GM06990 (cell line): ENCODE results near the gene BCORL1.

Experiments
- DNase-seq: peaks from one replicate; pipeline ENCODE4 v3.0.0-alpha.2; 2011; ENCODE audit not compliant: insufficient read length; ENCODE audit errors: extremely low read depth
- H3K27me3 ChIP-seq: replicated peaks from 2 replicates; pipeline ENCODE4 v1.6.0; 2011; ENCODE audit warnings: low read length; ENCODE audit not compliant: control insufficient read depth, insufficient read depth
- H3K36me3 ChIP-seq: 2 replicates; pipeline ENCODE4 v1.5.1; 2011; ENCODE audit warnings: low read length; ENCODE audit not compliant: control insufficient read depth, insufficient read depth
- H3K4me3 ChIP-seq: replicated peaks from 2 replicates; pipeline ENCODE4 v1.5.1; 2011; ENCODE audit warnings: low read depth, mild to moderate bottlenecking, control low read depth, low read length
- TF ChIP-seq, protein P1 (sequence below): IDR thresholded peaks from 2 replicates; pipeline ENCODE4 v1.5.1; 2011; ENCODE audit warnings: low read length, control low read depth, mild to moderate bottlenecking, inconsistent platforms; ENCODE audit not compliant: insufficient read depth, poor library complexity, severe bottlenecking

Gene BCORL1

DNA sequence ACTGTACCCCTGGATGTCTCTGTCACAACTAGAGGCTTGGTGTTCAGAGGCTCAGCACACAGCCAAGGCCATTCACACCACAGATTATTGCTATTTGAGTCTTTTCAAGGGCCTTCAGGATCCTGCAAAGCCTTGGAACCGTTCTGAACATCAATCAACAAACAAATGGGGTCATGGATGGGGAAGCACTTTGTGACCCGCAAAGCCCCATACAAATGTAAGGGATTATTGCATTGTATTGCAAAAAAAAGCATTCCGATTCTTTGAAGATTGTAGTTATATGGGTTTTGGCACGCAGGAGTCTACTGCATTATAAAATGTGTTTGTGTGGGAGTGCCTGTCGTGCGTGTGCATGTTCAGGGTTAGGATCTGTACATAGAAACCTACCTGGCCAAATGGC, 17.3 kb upstream of the BCORL1 start:
- H3K27me3 ChIP-seq: no peaks in the 10 kb centered on the region
- no peak for DNase-seq
- no peak overlapping the region for H3K4me3 ChIP-seq
- no peaks in the 10 kb centered on the region for H3K36me3 ChIP-seq
- TF ChIP-seq, protein P1, sequence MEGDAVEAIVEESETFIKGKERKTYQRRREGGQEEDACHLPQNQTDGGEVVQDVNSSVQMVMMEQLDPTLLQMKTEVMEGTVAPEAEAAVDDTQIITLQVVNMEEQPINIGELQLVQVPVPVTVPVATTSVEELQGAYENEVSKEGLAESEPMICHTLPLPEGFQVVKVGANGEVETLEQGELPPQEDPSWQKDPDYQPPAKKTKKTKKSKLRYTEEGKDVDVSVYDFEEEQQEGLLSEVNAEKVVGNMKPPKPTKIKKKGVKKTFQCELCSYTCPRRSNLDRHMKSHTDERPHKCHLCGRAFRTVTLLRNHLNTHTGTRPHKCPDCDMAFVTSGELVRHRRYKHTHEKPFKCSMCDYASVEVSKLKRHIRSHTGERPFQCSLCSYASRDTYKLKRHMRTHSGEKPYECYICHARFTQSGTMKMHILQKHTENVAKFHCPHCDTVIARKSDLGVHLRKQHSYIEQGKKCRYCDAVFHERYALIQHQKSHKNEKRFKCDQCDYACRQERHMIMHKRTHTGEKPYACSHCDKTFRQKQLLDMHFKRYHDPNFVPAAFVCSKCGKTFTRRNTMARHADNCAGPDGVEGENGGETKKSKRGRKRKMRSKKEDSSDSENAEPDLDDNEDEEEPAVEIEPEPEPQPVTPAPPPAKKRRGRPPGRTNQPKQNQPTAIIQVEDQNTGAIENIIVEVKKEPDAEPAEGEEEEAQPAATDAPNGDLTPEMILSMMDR: no peak

DNA sequence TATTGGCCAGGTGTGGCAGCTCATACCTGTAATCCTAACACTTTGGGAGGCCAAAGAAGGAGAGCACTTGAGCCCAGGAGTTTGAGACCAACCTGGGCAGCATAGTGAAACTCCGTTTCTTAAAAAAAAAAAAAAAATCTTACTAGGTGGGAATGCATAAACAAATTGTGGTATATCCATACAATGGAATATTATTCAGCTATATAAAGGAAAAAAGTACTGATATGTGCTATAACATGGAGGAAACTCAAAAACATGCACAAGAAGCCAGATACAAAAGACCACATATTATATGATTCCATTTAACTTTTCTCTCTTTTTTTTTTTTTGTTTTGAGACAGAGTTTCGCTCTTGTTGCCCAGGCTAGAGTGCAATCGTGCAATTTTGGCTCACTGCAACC, 13.5 kb upstream of the BCORL1 start:
- TF ChIP-seq, protein P1: no peak
- no peaks in the 10 kb centered on the region; the same call in 1 of the 2 replicates for H3K27me3 ChIP-seq
- H3K36me3 ChIP-seq: no peaks in the 10 kb centered on the region
- no peak for DNase-seq
- no peak overlapping the region for H3K4me3 ChIP-seq

DNA sequence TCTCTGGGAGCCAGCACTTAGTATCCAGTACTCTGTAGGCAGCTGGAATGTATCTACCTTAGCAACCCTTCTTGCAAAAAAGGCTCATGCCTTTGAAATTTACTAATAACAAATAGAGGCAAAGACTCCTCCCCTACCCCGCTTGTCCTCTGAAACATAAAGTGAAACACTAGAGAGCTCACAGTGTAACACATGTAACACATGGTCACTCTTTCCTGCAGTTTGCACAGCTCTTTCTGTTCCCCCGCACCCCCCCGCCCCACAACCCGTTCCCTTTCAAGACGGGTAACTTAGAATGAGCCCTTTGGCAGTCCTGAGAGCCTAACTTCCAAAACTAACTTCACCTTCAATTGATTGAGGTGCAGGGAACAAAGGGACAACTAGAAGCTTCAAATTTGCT, 6.0 kb upstream of the BCORL1 start:
- H3K27me3 ChIP-seq: no peaks in the 10 kb centered on the region; the same call in 1 of the 2 replicates
- DNase-seq: no peak
- no peak overlapping the region for H3K4me3 ChIP-seq
- no peaks in the 10 kb centered on the region for H3K36me3 ChIP-seq
- TF ChIP-seq, protein P1: no peak

DNA sequence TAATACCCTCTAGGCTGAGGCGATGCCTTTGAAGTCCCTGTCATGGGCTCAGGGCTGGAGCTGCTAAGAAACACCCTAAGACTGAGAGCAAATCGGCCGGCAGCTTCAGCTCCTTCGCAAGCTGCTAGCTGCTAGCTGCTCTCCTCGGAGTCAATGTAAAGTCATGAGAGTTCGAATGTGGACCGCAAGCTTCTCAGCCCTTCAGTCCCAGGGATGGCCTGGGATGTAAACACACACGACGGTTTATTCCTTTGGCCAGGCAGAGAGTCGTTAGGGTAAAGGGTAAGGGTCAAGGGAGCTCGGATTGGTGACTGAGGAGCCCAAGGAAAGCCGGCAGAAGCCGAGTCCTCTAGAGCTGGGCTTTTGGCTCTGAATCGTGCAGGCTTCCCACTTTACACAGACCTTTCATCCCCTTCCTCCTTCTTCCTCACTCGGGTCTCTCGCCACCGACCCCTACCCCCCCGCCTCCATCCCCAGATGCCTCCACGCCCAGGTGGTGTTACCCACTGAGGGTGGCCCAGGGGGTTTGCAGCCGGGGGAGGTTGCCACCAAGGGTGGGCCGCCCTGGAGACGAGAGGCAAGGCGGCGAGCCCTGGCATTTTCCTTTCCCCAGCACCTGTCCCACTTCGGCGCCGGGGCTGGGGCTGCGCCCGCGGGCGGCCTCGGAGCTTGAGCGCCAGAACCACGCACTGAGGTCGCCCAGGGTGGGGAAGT, 3.1 kb upstream of the BCORL1 start:
- no peak for DNase-seq
- Histone ChIP-seq H3K27me3 (no peaks in the 10 kb centered on the region; the same call in 1 of the 2 replicates), H3K4me3 (no peak overlapping the region; the same call in 1 of the 2 replicates), H3K36me3 (no peaks in the 10 kb centered on the region)
- TF ChIP-seq, protein P1: no peak

DNA sequence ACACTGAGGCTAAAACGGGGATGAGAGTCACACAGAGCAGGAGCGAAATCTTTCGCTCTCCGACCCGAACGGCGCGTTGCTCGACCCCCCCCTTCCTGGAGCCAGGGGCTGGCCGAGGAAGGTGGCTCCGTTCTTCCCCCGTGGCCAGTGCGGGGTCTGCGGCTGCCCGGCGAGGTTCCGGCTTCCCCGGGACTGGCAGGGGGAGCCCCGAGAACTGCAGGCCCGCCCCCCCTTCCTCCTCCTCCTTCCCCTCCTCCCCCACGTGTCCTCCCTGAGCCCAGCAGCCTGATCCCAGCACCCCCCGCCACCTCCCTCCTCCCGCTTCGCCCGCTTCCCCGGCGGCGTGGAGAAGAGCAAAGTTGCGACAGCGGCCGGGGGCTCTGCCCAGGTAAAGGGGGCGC, 2.4 kb upstream of the BCORL1 start:
- peak; percentile 23 for DNase-seq
- TF ChIP-seq, protein P1: no peak
- no peaks in the 10 kb centered on the region; the same call in 1 of the 2 replicates for H3K27me3 ChIP-seq
- H3K4me3 ChIP-seq: peak overlapping the region; percentile 54
- H3K36me3 ChIP-seq: no peaks in the 10 kb centered on the region
